Activated CD4-positive, CD25-positive, alpha-beta regulatory T cell (primary cell): Measurements from ENCODE around the gene ABR.
"Not testable (repeated sequence)": the region's sequence is repeated elsewhere in the genome, so short reads cannot be mapped to it uniquely, and the experiment has no call there.

Experiments
- DNase-seq, 4 experiments: peaks; one replicate each; lab custom pipeline; 2025; lab: John Stamatoyannopoulos, UW

Gene ABR

GRCh38 chr17:1095090-1095852 is 84.5 kb downstream of the ABR start:
- DNase-seq: no peak

- no peak for DNase-seq
Measured at GRCh38 chr17:1094591-1094990, 85.2 kb downstream of the ABR start.

GRCh38 chr17:1091900-1092299 is 87.9 kb downstream of the ABR start:
- no peak for DNase-seq

- DNase-seq: no peak
Measured at GRCh38 chr17:1091190-1091534, 88.6 kb downstream of the ABR start.

GRCh38 chr17:1090465-1091189 is 89.2 kb downstream of the ABR start:
- no peak for DNase-seq

GRCh38 chr17:1089915-1090314 is 89.9 kb downstream of the ABR start:
- no peak for DNase-seq

- no peak for DNase-seq
Measured at GRCh38 chr17:1087381-1088241, 92.2 kb downstream of the ABR start.

GRCh38 chr17:1083451-1084187 is 96.2 kb downstream of the ABR start:
- DNase-seq: no peak

- no peak for DNase-seq
Measured at GRCh38 chr17:1082579-1082978, 97.2 kb downstream of the ABR start.

- no peak for DNase-seq
Measured at GRCh38 chr17:1078831-1079561, 100.8 kb downstream of the ABR start.

- DNase-seq: no peak
Measured at GRCh38 chr17:1077986-1078711, 101.6 kb downstream of the ABR start.

GRCh38 chr17:1077581-1077985 is 102.2 kb downstream of the ABR start:
- DNase-seq: no peak

- no peak for DNase-seq
Measured at GRCh38 chr17:1076982-1077302, 102.8 kb downstream of the ABR start.

GRCh38 chr17:1076299-1076981 is 103.3 kb downstream of the ABR start:
- DNase-seq: no peak

- no peak for DNase-seq
Measured at GRCh38 chr17:1074886-1075605, 104.7 kb downstream of the ABR start.

GRCh38 chr17:1073963-1074625 is 105.7 kb downstream of the ABR start:
- not testable (repeated sequence) for DNase-seq

GRCh38 chr17:1073241-1073962 is 106.4 kb downstream of the ABR start:
- no peak for DNase-seq

- DNase-seq: no peak
Measured at GRCh38 chr17:1072551-1072961, 107.2 kb downstream of the ABR start.
